Measurements from ENCODE around the gene RPL14.

GRCh38 chr3:40468018-40468417 is 10.9 kb downstream of the RPL14 start:
- TF ChIP-seq CTCF (IDR thresholded peaks at IDR 0.05) = no peak
- TF ChIP-seq POLR2A (IDR thresholded peaks at IDR 0.05; ENCODE audit: low read length) = no peak
- TF ChIP-seq KDM1A (IDR thresholded peaks at IDR 0.05; ENCODE audit: low read depth) = no peak
- no peak for TF ChIP-seq BHLHE40 (IDR thresholded peaks at IDR 0.05; ENCODE audit: low read depth, low read length)
- no peak for TF ChIP-seq KDM5A (IDR thresholded peaks at IDR 0.05)
- TF ChIP-seq SREBF2 (IDR thresholded peaks at IDR 0.05) = no peak
- TF ChIP-seq EHMT2 (IDR thresholded peaks at IDR 0.05; ENCODE audit: low read depth) = no peak
- no peak for TF ChIP-seq MAX (IDR thresholded peaks at IDR 0.05)
- no peak for TF ChIP-seq BCL3 (IDR thresholded peaks at IDR 0.05)
- TF ChIP-seq JUN (IDR thresholded peaks at IDR 0.05) = no peak
- no peak for TF ChIP-seq MAZ (IDR thresholded peaks at IDR 0.05; ENCODE audit: borderline replicate concordance, low read depth, low read length)
- no peak for TF ChIP-seq NR3C1 (IDR thresholded peaks at IDR 0.05)
